Activated T-helper 1 cell treated with anti-CD3 and anti-CD28 coated beads, Interleukin-2, amount 50 U/mL, for 16 hours (primary cell): ENCODE measurements around the gene TPO.

Source experiments
- DNase-seq, 2 donors: peaks; one replicate each; pipeline ENCODE4 v3.0.0-alpha.2; 2020; ENCODE audit warnings: low read depth in 1 of 2, low spot score in 1 of 2

The TPO gene

DNA sequence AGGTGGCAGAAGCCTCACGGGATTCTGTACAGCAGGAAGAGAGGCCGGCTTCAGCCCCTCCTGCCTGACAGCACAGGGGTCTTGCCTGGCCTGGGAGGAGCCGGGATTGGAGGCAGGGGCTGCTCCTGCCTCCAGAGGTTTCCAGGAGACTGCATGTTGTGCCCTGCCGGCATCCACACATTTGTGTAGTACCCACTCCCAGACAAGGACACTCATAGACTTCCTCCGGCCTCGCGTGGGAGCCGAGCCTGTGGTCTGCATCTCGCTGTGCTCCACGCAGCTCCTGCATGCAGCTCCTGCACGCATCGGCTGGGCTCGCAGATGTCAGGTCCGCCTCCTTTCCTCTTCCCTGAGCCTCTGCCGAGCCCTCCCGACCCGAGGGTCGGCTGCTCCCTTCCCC is 34.7 kb downstream of the TPO start:
- DNase-seq = no peak

GRCh38 chr2:1450915-1451314 is 37.7 kb downstream of the TPO start:
- no peak for DNase-seq

GRCh38 chr2:1451422-1451821 is 38.2 kb downstream of the TPO start:
- DNase-seq = no peak

DNA sequence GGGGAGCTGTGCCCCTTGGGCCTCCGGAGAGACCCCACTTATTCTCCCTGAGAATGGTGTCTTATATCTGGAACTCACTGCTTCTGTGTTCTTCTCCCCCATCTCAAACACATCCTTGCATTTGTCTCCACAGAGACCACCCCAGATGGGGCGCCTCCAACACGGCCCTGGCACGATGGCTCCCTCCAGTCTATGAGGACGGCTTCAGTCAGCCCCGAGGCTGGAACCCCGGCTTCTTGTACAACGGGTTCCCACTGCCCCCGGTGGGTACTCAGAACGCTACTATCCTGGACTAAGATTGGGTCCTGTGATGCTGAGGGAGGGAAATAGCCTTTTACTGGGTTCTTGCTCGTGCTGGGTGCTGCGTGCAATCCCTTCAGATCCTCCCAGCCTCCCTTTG is 40.3 kb downstream of the TPO start:
- DNase-seq = no peak

DNA sequence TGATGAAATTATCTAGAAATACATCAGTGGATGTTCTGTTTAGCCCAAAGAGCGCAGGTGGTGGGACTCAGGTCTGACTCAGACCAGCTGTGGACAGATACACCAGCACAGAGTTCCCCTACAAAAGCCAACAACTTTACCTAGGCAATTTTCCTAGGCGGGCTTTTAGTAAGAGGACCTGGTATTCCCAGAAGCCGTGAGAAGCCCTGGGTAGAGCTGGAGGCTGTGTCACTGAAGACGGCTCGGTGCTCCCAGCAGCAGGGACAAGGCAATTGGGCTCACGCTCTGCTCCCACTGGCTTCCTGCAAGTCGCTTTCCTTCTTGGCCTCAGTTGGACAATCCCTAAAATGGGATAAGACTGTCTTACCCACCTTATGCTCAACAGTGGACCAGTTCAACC is 41.1 kb downstream of the TPO start:
- no peak for DNase-seq

DNA sequence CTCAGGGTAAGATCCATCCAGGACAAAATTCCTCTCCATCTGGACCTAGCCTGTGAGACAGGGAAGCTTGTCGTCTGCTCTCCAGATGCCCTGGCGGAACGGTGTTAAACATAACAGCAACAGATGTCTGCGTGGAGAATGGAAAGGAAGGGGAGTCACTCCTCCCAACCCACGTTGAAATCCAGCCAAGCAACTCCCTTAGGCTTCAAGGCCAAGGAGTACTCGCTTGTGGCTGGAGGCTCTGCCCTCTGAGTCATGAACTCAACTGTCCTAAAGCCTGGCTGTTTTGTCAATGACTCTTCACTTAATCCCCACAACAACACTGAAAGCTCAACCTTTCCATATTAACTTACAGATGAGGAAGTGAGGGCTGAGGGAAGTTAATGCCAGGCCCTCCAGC is 42.2 kb downstream of the TPO start:
- no peak for DNase-seq

- DNase-seq = no peak
Measured at GRCh38 chr2:1458432-1458831, 45.2 kb downstream of the TPO start.

GRCh38 chr2:1459727-1460126 is 46.5 kb downstream of the TPO start:
- no peak for DNase-seq

DNA sequence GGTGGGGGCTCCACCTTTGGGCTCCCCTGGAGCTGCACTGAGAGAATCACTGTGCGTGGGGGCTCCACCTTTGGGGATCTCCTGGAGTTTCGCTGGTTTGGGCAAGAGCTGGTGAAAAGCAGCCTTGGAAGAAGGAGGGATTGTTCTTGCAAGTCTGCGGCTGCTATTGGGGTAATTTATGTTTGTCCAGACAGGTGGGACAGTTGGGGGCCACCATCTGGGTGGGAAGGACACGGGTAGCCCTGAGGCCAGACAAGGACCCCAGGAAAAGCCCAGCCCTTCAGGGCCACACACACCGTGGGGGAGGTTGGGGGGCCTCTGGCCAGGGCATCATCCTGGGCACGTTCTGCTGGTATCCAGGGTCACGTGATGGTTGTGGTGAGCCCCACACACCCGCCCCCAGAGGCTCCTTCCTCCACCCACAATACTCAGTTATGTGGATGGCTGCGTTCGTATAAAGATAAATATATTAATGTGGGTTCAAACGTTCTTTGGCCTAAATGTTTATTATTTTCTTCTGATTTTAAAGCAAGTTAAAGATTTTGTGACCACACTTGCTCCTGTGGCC is 47.7 kb downstream of the TPO start:
- DNase-seq = no peak

GRCh38 chr2:1461507-1462390 is 48.5 kb downstream of the TPO start:
- DNase-seq = no peak

DNA sequence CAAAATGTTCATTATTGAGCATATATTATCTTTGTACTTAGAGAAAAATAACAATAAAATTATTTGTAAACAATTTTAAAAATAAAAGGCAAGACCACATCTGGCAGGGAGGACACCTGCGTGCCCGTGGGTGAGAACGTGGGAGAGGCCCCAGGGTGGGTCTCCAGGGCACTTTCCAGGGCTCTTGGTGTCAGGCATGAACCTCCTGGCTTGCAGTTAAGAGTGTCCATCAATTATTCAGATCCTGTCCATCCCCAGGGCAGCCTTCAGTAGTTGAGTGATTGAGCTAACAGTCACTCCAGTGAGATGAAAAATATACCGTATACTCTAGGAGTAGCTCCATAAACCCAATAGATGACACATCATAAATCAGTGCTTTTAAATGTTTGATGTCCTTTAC is 49.7 kb downstream of the TPO start:
- no peak for DNase-seq

DNA sequence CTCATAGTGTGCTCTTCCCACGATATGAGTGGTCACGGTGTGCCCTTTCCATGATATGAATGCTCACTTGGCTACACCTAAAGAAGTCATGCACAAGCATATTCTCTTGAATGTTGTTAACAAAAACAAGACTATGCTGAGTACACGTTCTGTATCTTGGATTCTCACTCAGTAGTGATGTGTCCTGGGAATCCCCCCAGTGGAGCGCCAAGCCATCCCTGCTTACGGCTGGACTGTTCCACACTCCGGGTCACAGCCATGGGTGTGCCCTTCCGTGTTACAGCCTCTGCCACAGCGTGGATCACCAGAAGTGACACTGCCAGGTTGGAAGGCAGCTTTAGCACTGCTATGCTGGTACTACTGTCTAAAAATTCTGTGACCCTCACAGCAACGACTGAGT is 59.1 kb downstream of the TPO start:
- no peak for DNase-seq

- DNase-seq = no peak
Measured at GRCh38 chr2:1476617-1477195, 63.4 kb downstream of the TPO start.

- DNase-seq = no peak
Measured at GRCh38 chr2:1477196-1478040, 64.2 kb downstream of the TPO start.

DNA sequence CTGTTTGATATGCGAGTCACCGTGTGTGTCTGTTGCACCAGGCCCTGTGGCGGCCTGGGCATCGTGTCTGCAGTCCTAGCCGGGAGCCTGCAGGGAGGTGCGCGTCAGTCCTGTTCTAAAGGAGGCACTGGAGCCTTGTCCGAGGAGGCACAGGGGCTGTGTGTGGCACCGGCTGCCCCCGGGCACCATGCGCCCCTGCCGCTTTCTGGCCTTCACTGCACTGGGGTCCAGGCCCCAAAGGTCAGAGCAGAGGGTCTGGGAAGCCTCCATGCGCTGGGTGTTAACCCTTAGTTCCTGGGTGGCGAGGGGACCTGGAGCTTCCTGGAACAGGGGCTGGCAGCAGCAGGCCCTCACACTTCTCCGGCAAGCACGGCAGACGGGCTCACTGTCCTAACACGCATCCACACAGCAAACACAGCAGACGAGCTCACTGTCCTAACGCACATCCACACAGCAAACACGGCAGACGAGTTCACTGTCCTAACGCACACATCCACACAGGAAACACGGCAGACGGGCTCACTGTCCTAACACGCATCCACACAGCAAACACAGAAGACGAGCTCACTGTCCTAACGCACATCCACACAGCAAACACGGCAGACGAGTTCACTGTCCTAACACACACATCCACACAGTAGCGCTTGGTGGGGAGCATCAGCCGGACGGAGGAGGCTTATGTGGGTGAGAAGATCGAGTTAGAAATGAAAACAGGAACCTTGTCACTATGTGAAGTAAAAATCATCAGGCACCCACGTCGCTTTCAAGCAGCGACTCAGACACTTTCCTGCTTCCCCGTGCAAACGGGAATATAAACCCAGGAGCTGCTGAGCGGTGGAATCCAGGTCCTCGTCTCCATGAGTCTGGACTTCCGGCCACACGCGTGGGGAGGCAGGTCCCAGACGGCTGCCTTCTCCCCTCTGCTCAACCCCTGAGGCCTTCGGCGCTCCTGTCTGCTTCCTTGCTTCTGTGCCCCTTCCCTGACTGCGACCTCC is 65.3 kb downstream of the TPO start:
- DNase-seq = no peak

DNA sequence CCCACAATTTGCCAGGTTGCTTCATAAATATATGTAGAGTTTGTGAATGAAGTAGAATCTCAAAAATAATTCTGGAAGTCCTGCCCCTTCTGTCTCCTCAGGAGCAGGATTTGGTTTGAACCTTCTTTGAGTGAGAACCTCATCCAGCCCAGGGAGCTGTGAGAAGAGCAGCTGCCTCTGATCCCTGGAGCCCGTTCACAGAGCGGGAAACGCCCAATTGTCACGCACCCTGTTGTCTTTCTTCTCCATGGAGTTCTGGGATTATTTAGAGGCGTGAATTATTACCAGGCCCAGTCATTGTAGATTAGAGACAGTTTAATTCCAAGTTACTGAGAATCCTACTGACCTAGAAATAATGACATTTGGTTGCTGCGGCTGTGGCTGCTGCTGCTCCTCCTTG is 66.1 kb downstream of the TPO start:
- no peak for DNase-seq

DNA sequence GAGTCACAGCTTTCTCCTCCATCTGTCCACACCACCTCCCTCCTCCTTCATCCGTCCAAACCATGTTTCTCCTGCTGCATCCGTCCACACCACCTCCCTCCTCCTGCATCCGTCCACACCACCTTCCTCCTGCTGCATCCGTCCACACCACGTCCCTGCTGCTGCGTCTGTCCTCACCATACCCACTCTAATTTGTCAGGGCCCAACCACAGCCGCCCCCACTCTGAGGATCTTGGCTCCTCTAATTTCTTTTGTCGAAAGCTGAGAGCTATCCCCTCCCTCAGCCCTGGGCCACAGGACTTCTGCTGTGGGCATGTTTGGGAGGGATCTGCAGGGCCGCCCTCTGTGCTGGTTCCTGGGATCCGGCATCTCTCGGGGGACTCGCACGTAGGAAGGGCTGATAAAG is 67.4 kb downstream of the TPO start:
- no peak for DNase-seq

- no peak for DNase-seq
Measured at GRCh38 chr2:1481406-1482252, 68.4 kb downstream of the TPO start.

GRCh38 chr2:1482253-1482675 is 69.0 kb downstream of the TPO start:
- no peak for DNase-seq
